Upper lobe of left lung (tissue), 6 donors: ENCODE data around the gene ADCY7. TPM values are rescaled to one million over a fixed set of nuclear protein-coding genes. Genes with fewer than 3 reads are reported as not detected.
"Not testable (repeated sequence)": the region's sequence is repeated elsewhere in the genome, so short reads cannot be mapped to it uniquely, and the experiment has no call there.

Experiments
- ATAC-seq, 2 donors: fragments of 200-7000 bp; cut with Tn5 transposase; one replicate each; pipeline ENCODE4 v1.9.1; 2022; ENCODE audit warnings: mild to moderate bottlenecking in 2 of 2, moderate library complexity in 2 of 2; ENCODE audit not compliant: low FRiP score in 2 of 2
- DNase-seq, 2 donors: peaks; one replicate each; pipeline ENCODE4 v3.0.0-alpha.2; 2019 to 2020
- H3K27ac ChIP-seq, 4 donors: fragments of 200-600 bp; sonication (generic); one replicate each; pipeline ENCODE4 v1.5.1; 2016 to 2019
- H3K27me3 ChIP-seq, 4 donors: fragments of 200-600 bp; sonication (generic); one replicate each; pipeline ENCODE4 v1.5.1; 2017 to 2019
- H3K36me3 ChIP-seq, 4 donors: fragments of 200-600 bp; sonication (generic); one replicate each; pipeline ENCODE4 v1.5.1; 2016 to 2019
- H3K4me1 ChIP-seq, 4 donors: fragments of 200-600 bp; sonication (generic); one replicate each; pipeline ENCODE4 v1.5.1; 2018 to 2019
- H3K4me3 ChIP-seq, 4 donors: fragments of 200-600 bp; sonication (generic); one replicate each; pipeline ENCODE4 v1.5.1; 2017 to 2019; ENCODE audit warnings: mild to moderate bottlenecking in 2 of 4, moderate library complexity in 1 of 4
- H3K9me3 ChIP-seq, 4 donors: fragments of 200-600 bp; sonication (generic); one replicate each; pipeline ENCODE4 v1.5.1; 2018 to 2019
- EP300 ChIP-seq, 4 donors: sonication (generic); formaldehyde crosslinking; IDR thresholded peaks; one replicate each; pipeline ENCODE4 v1.5.1; 2017; ENCODE audit warnings: antibody characterized with exemption in 4 of 4, control low read depth in 2 of 4
- POLR2A ChIP-seq, 4 donors: fragments of 450-650 bp; IDR thresholded peaks; one replicate each; pipeline ENCODE4 v1.5.1; 2016 to 2017; ENCODE audit warnings: antibody characterized with exemption in 4 of 4, mild to moderate bottlenecking in 2 of 4
- POLR2AphosphoS5 ChIP-seq, 2 donors: sonication (generic); formaldehyde crosslinking; IDR thresholded peaks; one replicate each; pipeline ENCODE4 v1.5.1; 2017; ENCODE audit warnings: antibody characterized with exemption in 2 of 2
- WGBS, 2 donors: methylation state at CpG; one replicate each; pipeline ENCODE4 v1.1.5; 2017 to 2018; 5-methylcytosine and 5-hydroxymethylcytosine counted together
- total RNA-seq, 6 donors: library from RNA; depleted of rRNA in 4 of 6; stranded (reverse); fragments of >200 nt in 4 of 6; gene quantifications; one replicate each; pipeline versions ENCODE4 v1.1.0 to v1.2.1, GENCODE V29; 2016 to 2021
- TF ChIP-seq, protein P1 (sequence below), 6 experiments: fragments of 450-650 bp in 4 of 6; fragments of 200-600 bp in 2 of 6; sonication (generic) in 2 of 6; IDR thresholded peaks; one replicate each; pipeline ENCODE4 v1.5.1; 2016 to 2019; ENCODE audit warnings: antibody characterized with exemption in 6 of 6
- donor health status: DM: no; HTN: no; CAD: no; lungs with moderate emphysema.
- donor health status: DM: no; HTN: yes; CAD: no; lungs with severe emphysema.

Gene ADCY7
- total RNA-seq, 6 donors from 2014 or later = 46.9 to 177 (median 101) TPM

DNA sequence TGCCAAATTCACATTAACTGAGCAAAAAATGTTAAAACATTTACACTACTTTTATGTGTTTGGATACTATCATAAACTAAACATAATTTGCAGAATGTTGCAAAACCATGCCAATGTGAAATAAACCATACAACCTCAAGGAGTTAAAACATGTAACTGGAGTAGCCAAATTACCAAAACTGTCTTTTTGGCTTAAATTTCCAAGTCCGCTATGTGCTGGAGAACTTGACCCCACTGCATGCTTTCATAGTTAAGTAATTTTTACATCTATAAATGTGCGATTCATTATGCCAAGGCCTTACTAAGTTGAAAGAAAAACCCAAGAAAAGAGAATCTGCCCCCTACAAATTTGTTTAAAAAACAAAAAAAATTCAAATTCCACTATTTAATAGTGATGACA lies 74.2 kb downstream of the ADCY7 start:
- Histone ChIP-seq H3K4me1 (peaks cover 6 to 19% (median 9%) of the 10 kb centered on the region in 4 donors), H3K27me3 (no peaks in the 10 kb centered on the region), H3K36me3 (peaks cover 11 to 47% (median 16%) of the 10 kb centered on the region in 4 donors), H3K27ac (no peak overlapping the region), H3K9me3 (no peaks in the 10 kb centered on the region), H3K4me3 (no peak overlapping the region)
- ATAC-seq = peak in 1 of 2 donors; percentile 53
- TF ChIP-seq POLR2A (IDR thresholded peaks at IDR 0.05) (no peak), POLR2AphosphoS5 (IDR thresholded peaks at IDR 0.05) (no peak)
- TF ChIP-seq, protein P1, sequence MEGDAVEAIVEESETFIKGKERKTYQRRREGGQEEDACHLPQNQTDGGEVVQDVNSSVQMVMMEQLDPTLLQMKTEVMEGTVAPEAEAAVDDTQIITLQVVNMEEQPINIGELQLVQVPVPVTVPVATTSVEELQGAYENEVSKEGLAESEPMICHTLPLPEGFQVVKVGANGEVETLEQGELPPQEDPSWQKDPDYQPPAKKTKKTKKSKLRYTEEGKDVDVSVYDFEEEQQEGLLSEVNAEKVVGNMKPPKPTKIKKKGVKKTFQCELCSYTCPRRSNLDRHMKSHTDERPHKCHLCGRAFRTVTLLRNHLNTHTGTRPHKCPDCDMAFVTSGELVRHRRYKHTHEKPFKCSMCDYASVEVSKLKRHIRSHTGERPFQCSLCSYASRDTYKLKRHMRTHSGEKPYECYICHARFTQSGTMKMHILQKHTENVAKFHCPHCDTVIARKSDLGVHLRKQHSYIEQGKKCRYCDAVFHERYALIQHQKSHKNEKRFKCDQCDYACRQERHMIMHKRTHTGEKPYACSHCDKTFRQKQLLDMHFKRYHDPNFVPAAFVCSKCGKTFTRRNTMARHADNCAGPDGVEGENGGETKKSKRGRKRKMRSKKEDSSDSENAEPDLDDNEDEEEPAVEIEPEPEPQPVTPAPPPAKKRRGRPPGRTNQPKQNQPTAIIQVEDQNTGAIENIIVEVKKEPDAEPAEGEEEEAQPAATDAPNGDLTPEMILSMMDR (IDR thresholded peaks at IDR 0.05) = no peak
- DNase-seq = no peak
- 84 to 93% methylated on average over 2 of the region's 2 CpGs for WGBS, 2 donors

DNA sequence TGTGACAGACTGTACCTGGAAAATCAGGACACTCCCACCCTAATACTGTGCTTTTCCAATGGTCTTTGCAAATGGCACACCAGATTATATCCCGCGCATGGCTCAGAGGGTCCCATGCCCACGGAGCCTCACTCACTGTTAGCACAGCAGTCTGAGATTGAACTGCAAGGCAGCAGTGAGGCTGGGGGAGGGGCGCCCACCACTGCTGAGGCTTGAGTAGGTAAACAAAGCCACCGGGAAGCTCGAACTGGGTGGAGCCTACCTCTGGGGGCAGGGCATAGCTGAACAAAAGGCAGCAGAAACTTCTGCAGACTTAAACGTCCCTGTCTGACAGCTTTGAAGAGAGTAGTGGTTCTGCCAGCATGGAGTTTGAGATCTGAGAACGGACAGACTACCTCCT lies 77.2 kb downstream of the ADCY7 start:
- H3K4me3 ChIP-seq, ATAC-seq, H3K27me3 ChIP-seq, H3K27ac ChIP-seq, H3K9me3 ChIP-seq, H3K4me1 ChIP-seq: not testable (repeated sequence)
- peaks cover 11 to 38% (median 15%) of the 10 kb centered on the region in 4 donors for H3K36me3 ChIP-seq
- WGBS, 2 donors = 59 to 80% methylated on average over 7 to 8 of the region's 8 CpGs
- DNase-seq = peak in 1 of 2 donors; percentile 5

DNA sequence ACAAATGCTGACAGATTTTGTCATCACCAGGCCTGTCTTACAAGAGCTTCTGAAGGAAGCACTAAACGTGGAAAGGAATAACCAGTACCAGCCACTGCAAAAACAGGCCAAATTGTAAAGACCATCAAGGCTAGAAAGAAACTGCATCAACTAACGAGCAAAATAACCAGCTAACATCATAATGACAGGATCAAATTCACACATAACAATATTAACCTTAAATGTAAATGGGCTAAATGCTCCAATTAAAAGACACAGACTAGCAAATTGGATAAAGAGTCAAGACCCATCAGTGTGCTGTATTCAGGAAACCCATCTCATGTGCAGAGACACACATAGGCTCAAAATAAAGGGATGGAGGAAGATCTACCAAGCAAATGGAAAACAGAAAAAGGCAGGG lies 78.9 kb downstream of the ADCY7 start:
- H3K9me3 ChIP-seq, H3K4me1 ChIP-seq, DNase-seq, H3K4me3 ChIP-seq, H3K27me3 ChIP-seq, H3K27ac ChIP-seq, ATAC-seq: not testable (repeated sequence)
- peaks cover 4 to 44% (median 17%) of the 10 kb centered on the region in 4 donors for H3K36me3 ChIP-seq
- 92 to 94% methylated on average over 2 of the region's 2 CpGs for WGBS, 2 donors

DNA sequence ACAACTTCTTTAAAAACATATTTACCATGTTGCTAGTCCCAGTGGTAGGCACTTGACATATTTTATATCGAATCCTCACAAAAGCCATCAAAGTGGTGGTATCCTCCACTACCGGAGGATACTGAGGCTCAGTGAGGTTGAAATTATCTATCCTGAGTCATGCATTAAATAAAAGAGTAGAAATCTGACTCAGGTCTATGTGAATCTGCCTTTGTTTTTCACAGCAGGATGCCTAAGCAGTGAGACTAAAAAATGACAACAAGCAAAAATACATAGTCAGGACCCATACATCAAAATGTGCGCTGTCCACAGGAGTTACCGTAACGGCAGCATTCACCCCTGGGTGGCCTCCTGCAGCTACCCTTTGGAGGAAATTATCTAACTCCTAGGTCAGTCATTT lies 84.8 kb downstream of the ADCY7 start:
- TF ChIP-seq POLR2A (IDR thresholded peaks at IDR 0.05) = no peak
- Histone ChIP-seq H3K9me3 (no peaks in the 10 kb centered on the region), H3K27ac (no peak overlapping the region), H3K27me3 (no peaks in the 10 kb centered on the region), H3K4me3 (no peak overlapping the region), H3K36me3 (peaks cover 0 to 60% (median 12%) of the 10 kb centered on the region in 4 donors), H3K4me1 (peaks cover 0 to 10% (median 5%) of the 10 kb centered on the region in 4 donors)
- ATAC-seq (no peak), DNase-seq (no peak)
- 94 to 96% methylated on average over 5 of the region's 5 CpGs for WGBS, 2 donors

DNA sequence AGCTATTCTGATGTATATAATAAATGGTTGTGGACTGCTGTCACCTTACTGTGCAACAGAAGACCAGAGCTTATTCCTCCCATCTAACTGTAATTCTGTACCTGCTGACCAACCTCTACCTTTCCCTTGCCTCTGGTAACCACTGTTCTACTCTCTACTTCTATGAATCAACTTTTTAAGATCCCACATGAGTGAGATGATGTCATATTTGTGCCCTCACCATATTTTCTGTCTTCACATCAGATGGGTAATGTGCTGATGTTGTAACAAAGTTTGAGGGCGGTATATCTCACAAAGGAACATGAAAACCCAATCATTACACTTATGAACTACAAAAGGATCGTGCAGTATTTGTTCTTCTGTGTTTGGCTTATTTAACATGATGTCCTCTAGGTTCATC lies 85.6 kb downstream of the ADCY7 start:
- ATAC-seq (no peak), DNase-seq (no peak)
- TF ChIP-seq POLR2AphosphoS5 (IDR thresholded peaks at IDR 0.05) = no peak
- TF ChIP-seq POLR2A (IDR thresholded peaks at IDR 0.05) = no peak
- TF ChIP-seq EP300 (IDR thresholded peaks at IDR 0.05) = no peak
- TF ChIP-seq, protein P1 (IDR thresholded peaks at IDR 0.05) = no peak
- 90 to 100% methylated on average over 2 of the region's 2 CpGs for WGBS, 2 donors
- H3K27me3 ChIP-seq = no peaks in the 10 kb centered on the region
- peaks cover 0 to 10% (median 5%) of the 10 kb centered on the region in 4 donors for H3K4me1 ChIP-seq
- no peak overlapping the region for H3K27ac ChIP-seq
- H3K36me3 ChIP-seq = peaks cover 0 to 60% (median 12%) of the 10 kb centered on the region in 4 donors
- no peak overlapping the region for H3K4me3 ChIP-seq
- no peaks in the 10 kb centered on the region for H3K9me3 ChIP-seq

DNA sequence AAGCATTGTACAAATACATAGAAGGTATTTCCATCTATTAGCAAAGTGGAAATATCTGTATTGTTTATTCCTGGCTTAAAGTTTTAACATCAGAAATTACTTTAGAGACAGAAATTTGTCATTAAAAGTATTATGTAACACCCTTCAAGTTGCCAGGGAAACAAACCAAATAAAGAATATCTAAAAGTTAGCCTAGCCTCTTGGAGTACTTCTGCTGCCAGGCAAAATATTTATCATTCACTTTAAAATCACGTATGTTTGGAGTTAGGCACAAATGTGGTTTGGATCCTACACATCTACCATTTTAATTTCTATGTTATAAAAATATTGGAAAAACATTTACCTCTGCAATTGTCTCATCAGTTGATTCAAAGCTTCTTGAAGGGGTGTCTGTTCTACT lies 87.7 kb downstream of the ADCY7 start:
- ATAC-seq (peak in 1 of 2 donors; percentile 77), DNase-seq (no peak)
- H3K27ac ChIP-seq = peak overlapping the region in 1 of 4 donors; percentile 14
- no peaks in the 10 kb centered on the region for H3K27me3 ChIP-seq
- 42 to 56% methylated on average over 1 of the region's 1 CpG for WGBS, 2 donors
- no peaks in the 10 kb centered on the region for H3K9me3 ChIP-seq
- TF ChIP-seq POLR2A (IDR thresholded peaks at IDR 0.05) (no peak), POLR2AphosphoS5 (IDR thresholded peaks at IDR 0.05) (no peak)
- H3K4me3 ChIP-seq = no peak overlapping the region
- peaks cover 0 to 10% (median 5%) of the 10 kb centered on the region in 4 donors for H3K4me1 ChIP-seq
- peaks cover 0 to 59% (median 14%) of the 10 kb centered on the region in 4 donors for H3K36me3 ChIP-seq

DNA sequence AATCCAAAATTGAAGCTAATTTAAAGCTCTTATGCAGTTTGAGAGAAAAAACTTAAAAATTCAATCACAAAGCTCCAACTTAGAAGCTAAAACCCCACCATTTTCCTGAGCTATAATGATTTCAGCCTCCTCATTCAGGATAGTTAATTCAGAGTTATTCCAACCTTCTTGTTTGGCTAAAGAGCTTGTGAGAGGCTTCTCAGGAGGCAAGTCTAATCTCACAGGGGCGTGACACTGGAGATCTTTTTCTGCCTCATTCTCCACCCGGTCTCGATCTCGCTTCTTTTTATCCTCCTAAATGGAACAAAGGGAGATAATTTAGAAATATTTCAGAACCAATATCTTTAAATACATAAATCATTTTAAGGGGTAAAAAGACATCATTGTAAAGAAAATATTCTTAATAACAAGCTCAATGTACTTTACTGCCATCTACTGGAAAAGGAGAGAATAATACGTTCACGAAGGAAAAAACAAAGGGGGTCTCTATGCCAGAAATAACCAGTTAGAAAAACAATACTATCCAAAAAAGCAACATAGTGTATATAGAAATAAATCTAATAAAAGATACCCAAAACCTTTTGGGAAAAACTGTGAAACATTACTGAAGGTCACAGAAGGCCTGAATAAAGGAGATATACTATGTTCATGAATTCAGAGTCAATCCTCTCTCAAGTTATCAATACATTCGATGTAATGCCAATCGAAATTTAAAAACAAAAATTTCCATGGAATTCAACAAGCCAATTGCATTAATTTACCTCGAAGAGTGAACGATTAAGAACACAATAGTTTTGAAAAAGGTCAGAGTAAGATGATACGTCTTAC lies 88.5 kb downstream of the ADCY7 start:
- DNase-seq = no peak
- ATAC-seq = peak in 1 of 2 donors; percentile 75
- WGBS, 2 donors = 67 to 72% methylated on average over 11 of the region's 11 CpGs
- Histone ChIP-seq H3K27ac (peak overlapping the region in 1 of 4 donors; percentile 14), H3K9me3 (no peaks in the 10 kb centered on the region), H3K4me3 (no peak overlapping the region), H3K27me3 (no peaks in the 10 kb centered on the region), H3K4me1 (peaks cover 0 to 14% (median 7%) of the 10 kb centered on the region in 4 donors), H3K36me3 (peaks cover 0 to 53% (median 7%) of the 10 kb centered on the region in 4 donors)
- TF ChIP-seq POLR2A (IDR thresholded peaks at IDR 0.05) (no peak), POLR2AphosphoS5 (IDR thresholded peaks at IDR 0.05) (no peak), EP300 (IDR thresholded peaks at IDR 0.05) (no peak)
- TF ChIP-seq, protein P1 (IDR thresholded peaks at IDR 0.05) = peak in 5 of 6 experiments; percentile 54 to 66 (median 55)
